ENCODE data around the gene C1orf185. TPM values are rescaled to one million over a fixed set of nuclear protein-coding genes. Genes with fewer than 3 reads are reported as not detected.

The C1orf185 gene
- total and polyA plus RNA-seq, 9 of the 15 experiments (the other 6 are each of a cell fraction or from before 2014, with no cell fraction given) = not detected

- TF ChIP-seq PBX2 (CRISPR knock-in tag; IDR thresholded peaks at IDR 0.05; ENCODE audit: low read depth) = no peak
- TF ChIP-seq PBX2 (tag; conservative IDR thresholded peaks at IDR 0.05; ENCODE audit: low read depth) = no peak
Measured at GRCh38 chr1:51061231-51061918, 40.7 kb upstream of the C1orf185 start (continued).

GRCh38 chr1:51063121-51063520 lies 38.9 kb upstream of the C1orf185 start:
- CTCF ChIA-PET (ENCODE audit: low intra/inter-chr PET ratio) = no interaction called here
- BruUV-seq (replicated peaks) = no TSS peak
- Histone ChIP-seq H3K4me3 (no peak overlapping the region), H3K4me2 (ENCODE audit: insufficient read depth, low read length) (no peak overlapping the region), H3K9me1 (ENCODE audit: control insufficient read depth, insufficient read depth, low read length) (no peaks in the 10 kb centered on the region), H3K4me1 (replicated peaks in 1 of 2; ENCODE audit: control insufficient read depth in 2 of 2, insufficient read depth in 2 of 2, low read length in 2 of 2) (peaks cover 0 to 5% of the 10 kb centered on the region in 2 experiments; a peak in 1 of 5 replicates), H3K36me3 (ENCODE audit: control insufficient read depth, insufficient read depth, low read length) (no peaks in the 10 kb centered on the region), H3K27ac (ENCODE audit: extremely low read depth, low read depth, low read length) (no peak overlapping the region), H4K20me1 (replicated peaks; ENCODE audit: control insufficient read depth, insufficient read depth, low read length) (no peaks in the 10 kb centered on the region), H3K9ac (ENCODE audit: insufficient read depth in 1 of 2, low read depth in 2 of 2, low read length in 2 of 2) (no peak overlapping the region), H2AFZ (ENCODE audit: low read depth, low read length) (no peak overlapping the region), H3K27me3 (ENCODE audit: control insufficient read depth in 2 of 2, insufficient read depth in 2 of 2, low read length in 2 of 2) (no peaks in the 10 kb centered on the region; a peak in 2 of 5 replicates), H3K79me2 (ENCODE audit: control insufficient read depth, insufficient read depth, low read length) (no peaks in the 10 kb centered on the region), H3K9me3 (replicated peaks; ENCODE audit: control insufficient read depth, insufficient read depth, low read depth, low read length) (no peaks in the 10 kb centered on the region)
- TF ChIP-seq ZKSCAN3 (CRISPR knock-in tag; IDR thresholded peaks at IDR 0.05) (no peak), ZNF316 (IDR thresholded peaks at IDR 0.05) (0 out of 2 replicates have a peak, but pooled peaks have one; percentile 8)
- FAIRE-seq = no peak
- no peak for ATAC-seq
- intact Hi-C loops (cut with micrococcal nuclease) = no loop called here
- POLR2A ChIA-PET = interaction anchor here (0.9 kb wide), 1 partner anchor 27 kb away, joined by 4 read pairs; no protein-coding TSS in a partner anchor
- DNase-seq (ENCODE audit: extremely low read depth in 1 of 4, low spot score in 3 of 4) = no peak
- in situ Hi-C loops (cut with MboI) = loop anchor here (25.0 kb wide), 1 partner anchor 701 kb away; no protein-coding TSS in a partner anchor

Data from K562 (cell line).